OCI-LY1 (cell line): ENCODE results near the gene CORO2B.

ENCODE experiments used
- CTCF ChIP-seq: fragments of 200-600 bp; sonication (generic), shearing (Covaris generic); IDR thresholded peaks from 2 replicates; pipeline ENCODE4 v1.5.1; 2017; ENCODE audit warnings: mild to moderate bottlenecking, antibody characterized with exemption, low read length, moderate library complexity, mixed read lengths
- EZH2 ChIP-seq: fragments of 200-600 bp; sonication (generic), shearing (Covaris generic); IDR thresholded peaks from 2 replicates; pipeline ENCODE4 v1.8.0; 2017; ENCODE audit warnings: borderline replicate concordance, mixed run types, mild to moderate bottlenecking, antibody characterized with exemption, low read length, moderate library complexity, mixed read lengths

DNA sequence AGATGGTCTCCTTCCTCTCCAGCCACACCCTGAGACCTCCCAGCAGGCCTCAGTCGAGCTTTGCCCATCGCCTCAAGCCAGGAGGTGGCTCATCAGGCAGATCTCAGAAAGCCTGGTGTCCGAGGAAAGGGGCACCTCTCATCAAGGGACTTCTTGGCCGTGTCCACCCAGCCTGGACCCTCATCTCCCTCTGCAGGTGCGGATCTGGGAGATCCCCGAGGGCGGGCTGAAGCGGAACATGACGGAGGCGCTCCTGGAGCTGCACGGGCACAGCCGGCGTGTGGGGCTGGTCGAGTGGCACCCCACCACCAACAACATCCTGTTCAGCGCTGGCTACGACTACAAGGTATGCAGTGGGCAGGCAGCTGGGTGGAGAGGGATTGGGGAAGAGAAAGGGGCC, 131.7 kb downstream of the CORO2B start:
- TF ChIP-seq CTCF: no peak
- no peak for TF ChIP-seq EZH2
